SJCRH30 (cell line): ENCODE measurements around the gene LRRC17. TPM values are rescaled to one million over a fixed set of nuclear protein-coding genes. Genes with fewer than 3 reads are reported as not detected.
A peak's percentile ranks its signal among the peaks of the same experiment; 100 is the strongest.

Experiments
- DNase-seq, 2 experiments: peaks; one replicate each; pipeline ENCODE4 v3.0.0-alpha.2; 2015 to 2020
- H3K27ac ChIP-seq: fragments of 250-450 bp; sonication (Bioruptor Pico); 2 replicates; pipeline ENCODE4 v1.5.1; 2020; ENCODE audit warnings: mild to moderate bottlenecking, moderate library complexity
- H3K27me3 ChIP-seq: fragments of 250-450 bp; sonication (Bioruptor Pico); 2 replicates; pipeline ENCODE4 v1.5.1; 2020; ENCODE audit warnings: mild to moderate bottlenecking, moderate library complexity
- H3K36me3 ChIP-seq: fragments of 250-450 bp; sonication (Bioruptor Pico); 2 replicates; pipeline ENCODE4 v1.5.1; 2020; ENCODE audit warnings: mild to moderate bottlenecking, moderate library complexity
- H3K4me1 ChIP-seq: fragments of 250-450 bp; sonication (Bioruptor Pico); 2 replicates; pipeline ENCODE4 v1.5.1; 2020; ENCODE audit warnings: mild to moderate bottlenecking, moderate library complexity
- H3K4me3 ChIP-seq: fragments of 250-450 bp; sonication (Bioruptor Pico); 2 replicates; pipeline ENCODE4 v1.5.1; 2020; ENCODE audit warnings: mild to moderate bottlenecking, moderate library complexity
- H3K9me3 ChIP-seq: fragments of 250-450 bp; sonication (Bioruptor Pico); replicated peaks from 2 replicates; pipeline ENCODE4 v1.5.1; 2020; ENCODE audit warnings: mild to moderate bottlenecking, moderate library complexity
- total RNA-seq: library from RNA; depleted of rRNA; stranded (reverse); fragments of >200 nt; shearing (Covaris generic); gene quantifications from 2 replicates; pipeline ENCODE4 v1.2.3, GENCODE V29; 2014

Gene LRRC17
- total RNA-seq, 1 experiment from 2014 or later = 67.1 TPM

- Histone ChIP-seq H3K27me3 (no peaks in the 10 kb centered on the region), H3K36me3 (no peaks in the 10 kb centered on the region), H3K27ac (peak overlapping the region; percentile 88), H3K4me1 (peaks cover 49% of the 10 kb centered on the region), H3K4me3 (no peak overlapping the region), H3K9me3 (no peaks in the 10 kb centered on the region)
- no peak for DNase-seq
These were observed 4.9 kb downstream of the LRRC17 start for GRCh38 chr7:102917436-102918353.

GRCh38 chr7:102918845-102919244 is 6.0 kb downstream of the LRRC17 start:
- Histone ChIP-seq H3K27me3 (no peaks in the 10 kb centered on the region), H3K27ac (no peak overlapping the region)
- peak; percentile 58 to 77 for DNase-seq

GRCh38 chr7:102925976-102926782 is 13.4 kb downstream of the LRRC17 start:
- Histone ChIP-seq H3K9me3 (no peaks in the 10 kb centered on the region), H3K36me3 (0 out of 2 replicates have a peak, but pooled peaks cover 4% of the 10 kb centered on the region), H3K4me1 (peaks cover 17% of the 10 kb centered on the region), H3K4me3 (no peak overlapping the region), H3K27me3 (no peaks in the 10 kb centered on the region), H3K27ac (no peak overlapping the region)
- no peak for DNase-seq

More at GRCh38 chr7:102918845-102919244, 6.0 kb downstream of the LRRC17 start:
- no peak overlapping the region for H3K4me3 ChIP-seq
- H3K4me1 ChIP-seq = peaks cover 46% of the 10 kb centered on the region
- no peaks in the 10 kb centered on the region for H3K9me3 ChIP-seq
- H3K36me3 ChIP-seq = no peaks in the 10 kb centered on the region

- Histone ChIP-seq H3K27me3 (no peaks in the 10 kb centered on the region), H3K36me3 (0 out of 2 replicates have a peak, but pooled peaks cover 4% of the 10 kb centered on the region), H3K9me3 (no peaks in the 10 kb centered on the region), H3K4me3 (no peak overlapping the region), H3K27ac (no peak overlapping the region), H3K4me1 (peaks cover 17% of the 10 kb centered on the region)
- no peak for DNase-seq
These were observed 14.0 kb downstream of the LRRC17 start for GRCh38 chr7:102926783-102927140.

- H3K9me3 ChIP-seq = no peaks in the 10 kb centered on the region
- H3K4me1 ChIP-seq = peaks cover 17% of the 10 kb centered on the region
- H3K27me3 ChIP-seq = no peaks in the 10 kb centered on the region
- H3K36me3 ChIP-seq = 0 out of 2 replicates have a peak, but pooled peaks cover 4% of the 10 kb centered on the region
- H3K27ac ChIP-seq = no peak overlapping the region
- no peak for DNase-seq
- H3K4me3 ChIP-seq = no peak overlapping the region
These were observed 14.6 kb downstream of the LRRC17 start for GRCh38 chr7:102927312-102927933.

- Histone ChIP-seq H3K4me3 (no peak overlapping the region), H3K36me3 (peaks cover 30% of the 10 kb centered on the region), H3K9me3 (no peaks in the 10 kb centered on the region), H3K27me3 (no peaks in the 10 kb centered on the region), H3K4me1 (peaks cover 9% of the 10 kb centered on the region), H3K27ac (no peak overlapping the region)
- DNase-seq = no peak
These were observed 19.0 kb downstream of the LRRC17 start for GRCh38 chr7:102931757-102932156.

GRCh38 chr7:102933763-102934162 is 21.0 kb downstream of the LRRC17 start:
- Histone ChIP-seq H3K36me3 (peaks cover 37% of the 10 kb centered on the region), H3K9me3 (no peaks in the 10 kb centered on the region), H3K4me3 (no peak overlapping the region), H3K27me3 (no peaks in the 10 kb centered on the region), H3K27ac (no peak overlapping the region), H3K4me1 (no peaks in the 10 kb centered on the region)
- DNase-seq = no peak

GRCh38 chr7:102934239-102934638 is 21.4 kb downstream of the LRRC17 start:
- H3K27ac ChIP-seq = no peak overlapping the region
- no peaks in the 10 kb centered on the region for H3K27me3 ChIP-seq
- H3K36me3 ChIP-seq = peaks cover 39% of the 10 kb centered on the region
- no peak overlapping the region for H3K4me3 ChIP-seq
- no peak for DNase-seq
- H3K9me3 ChIP-seq = no peaks in the 10 kb centered on the region
- H3K4me1 ChIP-seq = no peaks in the 10 kb centered on the region

- H3K4me3 ChIP-seq = no peak overlapping the region
- H3K27ac ChIP-seq = no peak overlapping the region
- no peaks in the 10 kb centered on the region for H3K9me3 ChIP-seq
- DNase-seq = no peak
- no peaks in the 10 kb centered on the region for H3K4me1 ChIP-seq
- no peaks in the 10 kb centered on the region for H3K27me3 ChIP-seq
- H3K36me3 ChIP-seq = peaks cover 41% of the 10 kb centered on the region
These were observed 21.9 kb downstream of the LRRC17 start for GRCh38 chr7:102934701-102935100.

- Histone ChIP-seq H3K27ac (no peak overlapping the region), H3K4me3 (no peak overlapping the region), H3K36me3 (peaks cover 41% of the 10 kb centered on the region)
These were observed 22.8 kb downstream of the LRRC17 start for GRCh38 chr7:102935450-102936115.

GRCh38 chr7:102938679-102939078 is 25.9 kb downstream of the LRRC17 start:
- DNase-seq = no peak
- Histone ChIP-seq H3K27ac (no peak overlapping the region), H3K9me3 (no peaks in the 10 kb centered on the region), H3K4me3 (no peak overlapping the region), H3K36me3 (peaks cover 50% of the 10 kb centered on the region), H3K27me3 (no peaks in the 10 kb centered on the region), H3K4me1 (no peaks in the 10 kb centered on the region)

More at GRCh38 chr7:102935450-102936115, 22.8 kb downstream of the LRRC17 start:
- DNase-seq = no peak
- Histone ChIP-seq H3K27me3 (no peaks in the 10 kb centered on the region), H3K4me1 (no peaks in the 10 kb centered on the region), H3K9me3 (no peaks in the 10 kb centered on the region)

- Histone ChIP-seq H3K4me1 (no peaks in the 10 kb centered on the region), H3K27ac (no peak overlapping the region), H3K9me3 (no peaks in the 10 kb centered on the region), H3K36me3 (peaks cover 41% of the 10 kb centered on the region), H3K27me3 (no peaks in the 10 kb centered on the region), H3K4me3 (no peak overlapping the region)
- DNase-seq = no peak
These were observed 29.5 kb downstream of the LRRC17 start for GRCh38 chr7:102942181-102942866.

- no peaks in the 10 kb centered on the region for H3K27me3 ChIP-seq
- H3K4me3 ChIP-seq = no peak overlapping the region
- H3K4me1 ChIP-seq = no peaks in the 10 kb centered on the region
- H3K36me3 ChIP-seq = peaks cover 36% of the 10 kb centered on the region
- no peak overlapping the region for H3K27ac ChIP-seq
- DNase-seq = no peak
- no peaks in the 10 kb centered on the region for H3K9me3 ChIP-seq
These were observed 30.1 kb downstream of the LRRC17 start for GRCh38 chr7:102942868-102943267.
